IMR-90 (cell line): ENCODE results near the gene PCDHGC4. TPM values are rescaled to one million over a fixed set of nuclear protein-coding genes. Genes with fewer than 3 reads are reported as not detected.
A peak's percentile ranks its signal among the peaks of the same experiment; 100 is the strongest.

Source experiments
- ATAC-seq: fragments of 200-7000 bp; cut with Tn5 transposase; 2 replicates; pipeline ENCODE4 v1.9.1; 2020; ENCODE audit warnings: low read depth, mild to moderate bottlenecking, moderate library complexity
- BruUV-seq: library from RNA; stranded (reverse); fragments of 400-500 nt; replicated peaks from 2 replicates; lab custom pipeline; 2021; lab: Mats Ljungman, UMichigan
- CTCF ChIA-PET: fragments of 300-600 bp; formaldehyde crosslinking; extraction: SDS; loops from one replicate; lab custom pipeline; 2021; ENCODE audit warnings: antibody characterized with exemption; lab: Yijun Ruan, JAX
- POLR2A ChIA-PET: fragments of 300-600 bp; sonication (Branson Sonifier 250); formaldehyde crosslinking; loops from one replicate; lab custom pipeline; 2022; ENCODE audit warnings: antibody characterized with exemption; ENCODE audit not compliant: unreplicated experiment; lab: Charles Lee
- DNase-seq: peaks from one replicate; pipeline ENCODE4 v3.0.0; 2013
- H2AFZ ChIP-seq: replicated peaks from 2 replicates; pipeline ENCODE3; 2013; ENCODE audit warnings: low read length, mild to moderate bottlenecking; ENCODE audit not compliant: poor library complexity
- H2AK5ac ChIP-seq: 2 replicates; pipeline ENCODE4 v1.6.1; 2013; ENCODE audit warnings: low read depth, low read length, inconsistent platforms
- H2AK9ac ChIP-seq: replicated peaks from 2 replicates; pipeline ENCODE3; 2013; ENCODE audit warnings: mild to moderate bottlenecking, low read depth, low read length, moderate library complexity; ENCODE audit not compliant: poor library complexity
- H2BK120ac ChIP-seq: 2 replicates; pipeline ENCODE4 v1.6.1; 2013; ENCODE audit warnings: low read depth, low read length, inconsistent platforms
- H2BK15ac ChIP-seq: 3 replicates; pipeline ENCODE4 v1.6.1; 2013; ENCODE audit warnings: low read depth, low read length, inconsistent platforms
- H2BK20ac ChIP-seq: 2 replicates; pipeline ENCODE4 v1.6.1; 2013; ENCODE audit warnings: low read depth, mild to moderate bottlenecking, inconsistent platforms, low read length, moderate library complexity
- H2BK5ac ChIP-seq: 2 replicates; pipeline ENCODE4 v1.6.1; 2013; ENCODE audit warnings: mild to moderate bottlenecking, low read depth, low read length, inconsistent platforms; ENCODE audit not compliant: poor library complexity, severe bottlenecking
- H3K14ac ChIP-seq: replicated peaks from 2 replicates; pipeline ENCODE4 v1.6.1; 2013; ENCODE audit warnings: low read depth, low read length, inconsistent platforms
- H3K18ac ChIP-seq: 2 replicates; pipeline ENCODE4 v1.6.1; 2013; ENCODE audit warnings: low read depth, low read length, control low read depth
- H3K23ac ChIP-seq: 2 replicates; pipeline ENCODE4 v1.6.1; 2013; ENCODE audit warnings: low read depth, low read length, inconsistent platforms
- H3K27ac ChIP-seq: 2 replicates; pipeline ENCODE4 v1.5.1; 2013; ENCODE audit warnings: mild to moderate bottlenecking, control low read depth, low read length; ENCODE audit not compliant: insufficient read depth
- H3K27me3 ChIP-seq: 2 replicates; pipeline ENCODE4 v1.6.1; 2013; ENCODE audit warnings: low read length; ENCODE audit not compliant: control insufficient read depth, insufficient read depth
- H3K36me3 ChIP-seq: 2 replicates; pipeline ENCODE4 v1.6.1; 2013; ENCODE audit warnings: low read length, mixed read lengths; ENCODE audit not compliant: control insufficient read depth, insufficient read depth
- H3K4ac ChIP-seq: 2 replicates; pipeline ENCODE4 v1.6.1; 2013; ENCODE audit warnings: low read depth, low read length, inconsistent platforms
- H3K4me1 ChIP-seq: 2 replicates; pipeline ENCODE4 v1.6.1; 2013; ENCODE audit warnings: low read length, mixed read lengths; ENCODE audit not compliant: control insufficient read depth, insufficient read depth
- H3K4me2 ChIP-seq: 2 replicates; pipeline ENCODE4 v1.6.1; 2013; ENCODE audit warnings: low read depth, mild to moderate bottlenecking, control low read depth, low read length, moderate library complexity
- H3K4me3 ChIP-seq: 2 replicates; pipeline ENCODE4 v1.5.1; 2013; ENCODE audit warnings: low read depth, mild to moderate bottlenecking, control low read depth, low read length, moderate library complexity; ENCODE audit not compliant: insufficient read depth
- H3K56ac ChIP-seq: 2 replicates; pipeline ENCODE4 v1.6.1; 2013; ENCODE audit warnings: low read length, inconsistent platforms; ENCODE audit not compliant: insufficient read depth; ENCODE audit errors: extremely low read depth
- H3K79me1 ChIP-seq, 2 experiments: 2 replicates each; pipeline ENCODE4 v1.6.1; 2013; ENCODE audit warnings: low read length in 2 of 2, inconsistent platforms in 1 of 2, low read depth in 1 of 2
- H3K9ac ChIP-seq: 2 replicates; pipeline ENCODE4 v1.6.1; 2013; ENCODE audit warnings: low read depth, low read length, control low read depth
- H3K9me1 ChIP-seq: 2 replicates; pipeline ENCODE4 v1.6.1; 2013; ENCODE audit warnings: low read length, inconsistent platforms; ENCODE audit not compliant: insufficient read depth
- H3K9me3 ChIP-seq: 2 replicates; pipeline ENCODE4 v1.6.1; 2013; ENCODE audit warnings: low read length; ENCODE audit not compliant: control insufficient read depth, insufficient read depth
- H4K20me1 ChIP-seq: 2 replicates; pipeline ENCODE4 v1.6.1; 2013; ENCODE audit warnings: low read length, inconsistent platforms; ENCODE audit not compliant: insufficient read depth
- H4K5ac ChIP-seq: 2 replicates; pipeline ENCODE4 v1.6.1; 2013; ENCODE audit warnings: mild to moderate bottlenecking, low read depth, low read length, control low read depth
- H4K8ac ChIP-seq, 2 experiments: 2 replicates each; pipeline ENCODE4 v1.6.1; 2013; ENCODE audit warnings: low read depth in 2 of 2, low read length in 2 of 2, control low read depth in 1 of 2, inconsistent platforms in 1 of 2
- H4K91ac ChIP-seq: 2 replicates; pipeline ENCODE4 v1.6.1; 2013; ENCODE audit warnings: low read depth, low read length, inconsistent platforms; ENCODE audit not compliant: insufficient read depth
- CEBPB ChIP-seq: IDR thresholded peaks from 2 replicates; pipeline ENCODE4 v1.6.1; 2012; ENCODE audit warnings: low read depth, low read length, improper control_type of control experiment
- CHD1 ChIP-seq: IDR thresholded peaks from 2 replicates; pipeline ENCODE4 v1.6.1; 2012; ENCODE audit warnings: low read depth, low read length, improper control_type of control experiment
- CTCF ChIP-seq: conservative IDR thresholded peaks from 2 replicates; pipeline ENCODE4 v1.5.1; 2012; ENCODE audit warnings: mild to moderate bottlenecking, low read depth, low read length, improper control_type of control experiment
- ELK1 ChIP-seq: fragments of 150-350 bp; IDR thresholded peaks from 2 replicates; pipeline ENCODE4 v1.6.1; 2016; ENCODE audit warnings: low read depth, mild to moderate bottlenecking, low read length, moderate library complexity, borderline replicate concordance
- FOS ChIP-seq: fragments of 150-350 bp; IDR thresholded peaks from 2 replicates; pipeline ENCODE4 v1.6.1; 2016; ENCODE audit warnings: low read depth, low read length
- MAZ ChIP-seq: IDR thresholded peaks from 2 replicates; pipeline ENCODE4 v1.6.1; 2012; ENCODE audit warnings: low read depth, mild to moderate bottlenecking, low read length, improper control_type of control experiment, moderate library complexity, borderline replicate concordance
- MXI1 ChIP-seq: IDR thresholded peaks from 2 replicates; pipeline ENCODE4 v1.6.1; 2012; ENCODE audit warnings: low read depth, mild to moderate bottlenecking, low read length, moderate library complexity, borderline replicate concordance
- NFE2L2 ChIP-seq: fragments of 150-350 bp; IDR thresholded peaks from 2 replicates; pipeline ENCODE4 v1.6.1; 2016; ENCODE audit warnings: low read depth, mild to moderate bottlenecking, low read length
- POLR2A ChIP-seq: IDR thresholded peaks from 2 replicates; pipeline ENCODE4 v1.6.1; 2012; ENCODE audit warnings: mild to moderate bottlenecking, low read depth, low read length
- RFX5 ChIP-seq: IDR thresholded peaks from 2 replicates; pipeline ENCODE4 v1.8.0; 2012; ENCODE audit warnings: low read depth, mild to moderate bottlenecking, low read length, moderate library complexity
- USF2 ChIP-seq: fragments of 150-350 bp; IDR thresholded peaks from 2 replicates; pipeline ENCODE4 v1.6.1; 2017; ENCODE audit warnings: mild to moderate bottlenecking, antibody characterized with exemption, low read length, low read depth
- WGBS, 2 experiments: methylation state at CpG; one replicate each; pipeline versions ENCODE4 v1.1.5 to v1.1.7; 2013; ENCODE audit warnings: missing lambda C conversion rate in 2 of 2; ENCODE audit not compliant: insufficient read length in 1 of 2; ENCODE audit errors: extremely low coverage in 2 of 2; 5-methylcytosine and 5-hydroxymethylcytosine counted together
- dilution Hi-C: fragments of 300-500 bp; cut with HindIII; formaldehyde crosslinking; loops from one replicate; pipeline ENCODE4 v1.14.3; 2018; ENCODE audit warnings: low sequenced_read_pairs; ENCODE audit not compliant: unreplicated experiment
- in situ Hi-C: fragments of 300-500 bp; cut with MboI; formaldehyde crosslinking; loops from 3 replicates; pipeline ENCODE4 v1.14.3; 2019; ENCODE audit warnings: low sequenced_read_pairs, inconsistent platforms, mixed read lengths
- intact Hi-C: fragments of 100-400 bp; cut with micrococcal nuclease; formaldehyde crosslinking; loops from 2 replicates; pipeline ENCODE4 v1.10.0; 2022
- polyA plus RNA-seq, 3 experiments: library from polyadenylated mRNA; depleted of rRNA; stranded (reverse); fragments of >200 nt; gene quantifications; 2 replicates each; pipeline ENCODE4 v1.2.3, GENCODE V29; 2012; ENCODE audit warnings: low replicate concordance in 1 of 3
- total RNA-seq: library from RNA; depleted of rRNA; stranded (reverse); fragments of >200 nt; gene quantifications from 2 replicates; pipeline ENCODE4 v1.2.3, GENCODE V29; 2012

Gene PCDHGC4
- total and polyA plus RNA-seq, 2 of the 4 experiments (the other 2 are of a cell fraction), result 0.65 to 1.6 TPM

- no peak for TF ChIP-seq CEBPB
Observed at GRCh38 chr5:141510850-141511601, 26.2 kb downstream of the PCDHGC4 start (continued).

GRCh38 chr5:141511771-141512325 is 27.0 kb downstream of the PCDHGC4 start:
- H2BK120ac ChIP-seq, result 0 out of 2 replicates have a peak overlapping the region, but pooled peaks have one; percentile 6
- BruUV-seq, result no TSS peak
- peak overlapping the region; percentile 81 for H2AK9ac ChIP-seq
- no peaks in the 10 kb centered on the region for H3K27me3 ChIP-seq
- H3K9me1 ChIP-seq, result peaks cover 33% of the 10 kb centered on the region
- H3K27ac ChIP-seq, result no peak overlapping the region
- H4K5ac ChIP-seq, result no peak overlapping the region; the same call in 1 of the 2 replicates
- POLR2A ChIA-PET, result no interaction called here
- no peak overlapping the region for H3K4me2 ChIP-seq
- no peak overlapping the region for H3K9ac ChIP-seq
- H2BK5ac ChIP-seq, result no peak overlapping the region
- peaks cover 15% of the 10 kb centered on the region for H4K20me1 ChIP-seq
- H2BK15ac ChIP-seq, result peak overlapping the region; percentile 37; the same call in 1 of the 3 replicates
- H3K9me3 ChIP-seq, result no peaks in the 10 kb centered on the region
- 0 out of 2 replicates have a peak overlapping the region, but pooled peaks have one; percentile 25 for H3K14ac ChIP-seq
- peaks cover 6 to 52% of the 10 kb centered on the region in 2 experiments for H3K79me1 ChIP-seq
- ATAC-seq, result no peak
- H2AFZ ChIP-seq, result no peak overlapping the region
- H3K18ac ChIP-seq, result no peak overlapping the region
- dilution Hi-C loops, result no loop called here
- in situ Hi-C loops, result no loop called here
- DNase-seq, result no peak
- peak overlapping the region; percentile 83 for H2AK5ac ChIP-seq
- H3K4me3 ChIP-seq, result no peak overlapping the region
- intact Hi-C loops, result loop anchor here (2.0 kb wide), 1 partner anchor 81 kb away; the partner anchor contains the start of gene PCDHGA12
- no peak overlapping the region; the same call in 1 of the 2 replicates for H4K91ac ChIP-seq
- CTCF ChIA-PET, result interaction anchor here (0.6 to 2.7 kb wide), 2 partner anchors 34 to 46 kb away, joined by 3 to 14 read pairs; no protein-coding TSS in a partner anchor
- peaks cover 26% of the 10 kb centered on the region for H3K36me3 ChIP-seq
- whole genome bisulfite sequencing, 2 experiments, result no CpG with 5 or more reads among the region's 4 CpGs
- peaks cover 58% of the 10 kb centered on the region for H3K4me1 ChIP-seq
- peak overlapping the region in 1 of 2 experiments; percentile 91; a peak in 2 of 4 replicates for H4K8ac ChIP-seq
- peak overlapping the region; percentile 20; the same call in 1 of the 2 replicates for H3K23ac ChIP-seq
- peak overlapping the region; percentile 74 for H3K4ac ChIP-seq
- H3K56ac ChIP-seq, result no peak overlapping the region
- H2BK20ac ChIP-seq, result no peak overlapping the region
- TF ChIP-seq CHD1 (no peak), USF2 (no peak), POLR2A (no peak), MAZ (no peak), CTCF (no peak), RFX5 (no peak), ELK1 (no peak), NFE2L2 (no peak), FOS (no peak), MXI1 (no peak)
